ENCODE results near the gene AFAP1L1. TPM values are rescaled to one million over a fixed set of nuclear protein-coding genes. Genes with fewer than 3 reads are reported as not detected.
A peak's percentile ranks its signal among the peaks of the same experiment; 100 is the strongest.

The AFAP1L1 gene
- total and polyA plus RNA-seq, 12 donors: 30.3 to 61.6 (median 43.5) TPM

DNA sequence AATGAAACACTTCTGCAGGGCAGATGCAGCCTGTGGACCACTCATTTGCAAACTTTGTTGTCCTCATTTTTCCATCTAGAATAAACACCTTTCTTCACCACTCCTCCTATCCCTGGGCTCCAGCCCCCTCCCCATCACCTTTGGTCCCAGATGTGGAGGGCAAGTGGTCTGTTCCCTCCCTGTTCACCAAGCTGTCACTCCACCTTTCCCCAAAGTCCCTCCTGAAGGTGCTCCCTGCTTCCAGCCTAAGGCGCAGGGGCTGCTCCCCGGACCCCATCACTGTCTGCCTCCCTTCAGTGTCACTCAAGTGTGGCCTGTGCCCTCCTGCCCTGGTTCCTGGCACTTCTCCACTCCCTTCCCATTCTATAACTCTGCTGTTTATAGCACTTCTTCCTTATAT, 93.1 kb downstream of the AFAP1L1 start:
- peaks cover 0 to 12% (median 8%) of the 10 kb centered on the region in 9 donors for H3K4me1 ChIP-seq
- DNase-seq: no peak
- no peak overlapping the region for H3K4me3 ChIP-seq
- WGBS, 2 donors: 95% methylated on average over 2 of the region's 2 CpGs
- no peak for ATAC-seq
- H3K9me3 ChIP-seq: no peaks in the 10 kb centered on the region
- peaks cover 0 to 4% (median 0%) of the 10 kb centered on the region in 9 donors for H3K36me3 ChIP-seq
- no peak for TF ChIP-seq CTCF (IDR thresholded peaks at IDR 0.05)
- intact Hi-C loops (cut with DNase I): loop anchor here in 8 of 10 donors (5.0 to 10.0 kb wide), 7 partner anchors 42 to 203 kb away; no protein-coding TSS in a partner anchor
- no peak overlapping the region for H3K27ac ChIP-seq
- H3K27me3 ChIP-seq: no peaks in the 10 kb centered on the region

GRCh38 chr5:149365418-149365817, 93.8 kb downstream of the AFAP1L1 start:
- H3K27me3 ChIP-seq: no peaks in the 10 kb centered on the region
- peaks cover 0 to 18% (median 8%) of the 10 kb centered on the region in 9 donors for H3K4me1 ChIP-seq
- intact Hi-C loops (cut with DNase I): loop anchor here in 7 of 10 donors (5.0 to 10.0 kb wide), 6 partner anchors 48 to 202 kb away; no protein-coding TSS in a partner anchor
- ATAC-seq (no peak), DNase-seq (no peak)
- H3K4me3 ChIP-seq: no peak overlapping the region
- peaks cover 0 to 4% (median 0%) of the 10 kb centered on the region in 9 donors for H3K36me3 ChIP-seq
- no peaks in the 10 kb centered on the region for H3K9me3 ChIP-seq
- no peak overlapping the region for H3K27ac ChIP-seq
- 95 to 99% methylated on average over 6 of the region's 6 CpGs for WGBS, 2 donors
- TF ChIP-seq CTCF (IDR thresholded peaks at IDR 0.05): no peak

GRCh38 chr5:149366169-149366729, 94.6 kb downstream of the AFAP1L1 start:
- Histone ChIP-seq H3K4me1 (peaks cover 0 to 26% (median 9%) of the 10 kb centered on the region in 9 donors), H3K36me3 (peaks cover 0 to 4% (median 0%) of the 10 kb centered on the region in 9 donors), H3K4me3 (no peak overlapping the region), H3K27me3 (no peaks in the 10 kb centered on the region), H3K27ac (no peak overlapping the region), H3K9me3 (no peaks in the 10 kb centered on the region)
- no peak for TF ChIP-seq CTCF (IDR thresholded peaks at IDR 0.05)
- WGBS, 2 donors: 88 to 89% methylated on average over 1 of the region's 1 CpG
- no peak for DNase-seq
- intact Hi-C loops (cut with DNase I): loop anchor here in 7 of 10 donors (5.0 to 10.0 kb wide), 6 partner anchors 49 to 201 kb away; no protein-coding TSS in a partner anchor
- no peak for ATAC-seq

GRCh38 chr5:149367249-149367971, 95.8 kb downstream of the AFAP1L1 start:
- no peak overlapping the region for H3K4me3 ChIP-seq
- no peaks in the 10 kb centered on the region for H3K9me3 ChIP-seq
- DNase-seq (peak; percentile 37 to 75), ATAC-seq (peak; percentile 43 to 66 (median 57))
- no peak overlapping the region for H3K27ac ChIP-seq
- 48% methylated on average over 14 of the region's 14 CpGs for WGBS, 2 donors
- H3K4me1 ChIP-seq: peaks cover 0 to 35% (median 12%) of the 10 kb centered on the region in 9 donors
- intact Hi-C loops (cut with DNase I): loop anchor here in 7 of 10 donors (5.0 to 10.0 kb wide), 6 partner anchors 50 to 200 kb away; no protein-coding TSS in a partner anchor
- no peaks in the 10 kb centered on the region for H3K27me3 ChIP-seq
- peaks cover 0 to 4% (median 0%) of the 10 kb centered on the region in 9 donors for H3K36me3 ChIP-seq
- TF ChIP-seq CTCF (IDR thresholded peaks at IDR 0.05): peak; percentile 61 to 86 (median 82)
